ENCODE data around the gene BCAP29. TPM values are rescaled to one million over a fixed set of nuclear protein-coding genes. Genes with fewer than 3 reads are reported as not detected.
A peak's percentile ranks its signal among the peaks of the same experiment; 100 is the strongest.

The BCAP29 gene
- total and polyA plus RNA-seq, 9 of the 15 experiments (the other 6 are each of a cell fraction or from before 2014, with no cell fraction given): 63.4 to 137 (median 79.7) TPM

GRCh38 chr7:107563775-107564552 is 16.1 kb upstream of the BCAP29 start, which contains the start of the genes COG5 and DUS4L (continued):
- peak; percentile 80; the same call in 1 of the 2 replicates for TF ChIP-seq ZNF592 (IDR thresholded peaks at IDR 0.05)
- TF ChIP-seq ADNP (tag; IDR thresholded peaks at IDR 0.05): no peak
- TF ChIP-seq RNF219 (CRISPR knock-in tag; IDR thresholded peaks at IDR 0.05): no peak
- no peak; the same call in 1 of the 2 replicates for TF ChIP-seq HLTF (IDR thresholded peaks at IDR 0.05)
- TF ChIP-seq ZNF699 (CRISPR knock-in tag; IDR thresholded peaks at IDR 0.05; ENCODE audit: insufficient replicate concordance): no peak
- TF ChIP-seq CBFA2T3 (IDR thresholded peaks at IDR 0.05): no peak; the same call in 1 of the 2 replicates
- TF ChIP-seq KLF6 (CRISPR knock-in tag; IDR thresholded peaks at IDR 0.05; ENCODE audit: borderline replicate concordance): 0 out of 2 replicates have a peak, but pooled peaks have one; percentile 36
- peak; percentile 83 for TF ChIP-seq NFIC (IDR thresholded peaks at IDR 0.05)
- TF ChIP-seq KLF1 (tag; IDR thresholded peaks at IDR 0.05): 0 out of 2 replicates have a peak, but pooled peaks have one; percentile 54
- no peak for TF ChIP-seq CBX8 (IDR thresholded peaks at IDR 0.05; ENCODE audit: borderline replicate concordance, extremely low read depth, low read depth, low read length, poor library complexity, severe bottlenecking)
- peak; percentile 96; the same call in 1 of the 2 replicates for TF ChIP-seq CREB3L1 (IDR thresholded peaks at IDR 0.05; ENCODE audit: borderline replicate concordance, low read depth)
- no peak for TF ChIP-seq ZEB2 (IDR thresholded peaks at IDR 0.05)
- peak; percentile 54 to 85 for TF ChIP-seq MNT (conservative IDR thresholded peaks at IDR 0.05)
- TF ChIP-seq ZNF707 (CRISPR knock-in tag; conservative IDR thresholded peaks at IDR 0.05): no peak
- peak; percentile 96 for TF ChIP-seq ATF1 (CRISPR knock-in tag; IDR thresholded peaks at IDR 0.05)
- TF ChIP-seq ATF1 (tag; IDR thresholded peaks at IDR 0.05): peak; percentile 99
- peak; percentile 75 for TF ChIP-seq TAF9B (IDR thresholded peaks at IDR 0.05; ENCODE audit: partially characterized antibody)
- TF ChIP-seq PPARD (CRISPR knock-in tag; IDR thresholded peaks at IDR 0.05): no peak
